OCI-LY1 (cell line): ENCODE data around the gene RSPRY1.

ENCODE experiments used
- H2AFZ ChIP-seq: fragments of 200-600 bp; sonication (generic), shearing (Covaris generic); 2 replicates; pipeline ENCODE4 v1.6.0; 2014; ENCODE audit warnings: antibody characterized with exemption, mild to moderate bottlenecking, low read length
- H3F3A ChIP-seq: fragments of 200-600 bp; sonication (generic), shearing (Covaris generic); 2 replicates; pipeline ENCODE4 v1.6.0; 2014; ENCODE audit warnings: mild to moderate bottlenecking, antibody characterized with exemption, low read length, moderate library complexity; ENCODE audit not compliant: insufficient read depth
- H3K27ac ChIP-seq: fragments of 200-600 bp; sonication (generic); 2 replicates; pipeline ENCODE4 v1.5.1; 2014; ENCODE audit warnings: low read length, mixed run types, mild to moderate bottlenecking, low read depth; ENCODE audit not compliant: poor library complexity, severe bottlenecking
- H3K27me3 ChIP-seq: fragments of 200-600 bp; sonication (generic); 2 replicates; pipeline ENCODE4 v1.6.0; 2014; ENCODE audit warnings: antibody characterized with exemption, mild to moderate bottlenecking, low read length, moderate library complexity; ENCODE audit not compliant: insufficient read depth
- H3K36me3 ChIP-seq: fragments of 200-600 bp; sonication (generic); 2 replicates; pipeline ENCODE4 v1.6.1; 2014; ENCODE audit warnings: mild to moderate bottlenecking, antibody characterized with exemption, low read length, moderate library complexity, mixed read lengths; ENCODE audit not compliant: insufficient read depth
- H3K4me1 ChIP-seq: fragments of 200-600 bp; sonication (generic); 2 replicates; pipeline ENCODE4 v1.5.1; 2014; ENCODE audit warnings: mild to moderate bottlenecking, low read length, moderate library complexity; ENCODE audit not compliant: insufficient read depth, severe bottlenecking
- H3K4me2 ChIP-seq: fragments of 200-600 bp; sonication (generic), shearing (Covaris generic); 2 replicates; pipeline ENCODE4 v1.6.1; 2014; ENCODE audit warnings: low read length
- H3K4me3 ChIP-seq: fragments of 200-600 bp; sonication (generic); 2 replicates; pipeline ENCODE4 v1.5.1; 2014; ENCODE audit warnings: low read length, low read depth, mild to moderate bottlenecking, mixed read lengths; ENCODE audit not compliant: poor library complexity, severe bottlenecking
- H3K79me2 ChIP-seq: fragments of 200-600 bp; shearing (Covaris generic); 2 replicates; pipeline ENCODE4 v1.6.1; 2016; ENCODE audit warnings: mixed run types, low read length, mixed read lengths; ENCODE audit not compliant: insufficient read depth
- H3K9ac ChIP-seq: fragments of 200-600 bp; sonication (generic), shearing (Covaris generic); 2 replicates; pipeline ENCODE4 v1.6.1; 2014; ENCODE audit warnings: mild to moderate bottlenecking, low read length, mixed read lengths
- H3K9me2 ChIP-seq: fragments of 200-600 bp; sonication (generic), shearing (Covaris generic); 2 replicates; pipeline ENCODE4 v1.6.1; 2014; ENCODE audit warnings: low read depth, mild to moderate bottlenecking, low read length, mixed read lengths
- H3K9me3 ChIP-seq: fragments of 200-600 bp; shearing (Covaris generic); 2 replicates; pipeline ENCODE4 v1.6.1; 2014; ENCODE audit warnings: low read length, mixed read lengths
- H4K20me1 ChIP-seq: fragments of 200-600 bp; sonication (generic), shearing (Covaris generic); 2 replicates; pipeline ENCODE4 v1.6.0; 2016; ENCODE audit warnings: mild to moderate bottlenecking, low read length; ENCODE audit not compliant: insufficient read depth
- CTCF ChIP-seq: fragments of 200-600 bp; sonication (generic), shearing (Covaris generic); IDR thresholded peaks from 2 replicates; pipeline ENCODE4 v1.5.1; 2017; ENCODE audit warnings: mild to moderate bottlenecking, antibody characterized with exemption, low read length, moderate library complexity, mixed read lengths
- EZH2 ChIP-seq: fragments of 200-600 bp; sonication (generic), shearing (Covaris generic); IDR thresholded peaks from 2 replicates; pipeline ENCODE4 v1.8.0; 2017; ENCODE audit warnings: borderline replicate concordance, mixed run types, mild to moderate bottlenecking, antibody characterized with exemption, low read length, moderate library complexity, mixed read lengths

RSPRY1 gene

GRCh38 chr16:57148481-57148880, 37.6 kb upstream of the RSPRY1 start:
- Histone ChIP-seq H3K27ac (no peak overlapping the region), H3K4me1 (peaks cover 7% of the 10 kb centered on the region), H2AFZ (no peak overlapping the region), H3K79me2 (no peaks in the 10 kb centered on the region), H3K9ac (no peak overlapping the region), H3K9me2 (no peaks in the 10 kb centered on the region), H3K9me3 (no peaks in the 10 kb centered on the region), H3K4me2 (no peak overlapping the region), H3F3A (no peaks in the 10 kb centered on the region), H3K36me3 (peaks cover 18% of the 10 kb centered on the region; the same call in 1 of the 2 replicates), H3K4me3 (no peak overlapping the region), H4K20me1 (no peaks in the 10 kb centered on the region), H3K27me3 (no peaks in the 10 kb centered on the region)
- TF ChIP-seq EZH2 (no peak), CTCF (no peak)

- Histone ChIP-seq H3K27ac (no peak overlapping the region), H3K27me3 (no peaks in the 10 kb centered on the region), H3K9ac (no peak overlapping the region), H3K4me2 (no peak overlapping the region), H3F3A (no peaks in the 10 kb centered on the region), H3K4me1 (peaks cover 7% of the 10 kb centered on the region), H3K36me3 (peaks cover 27% of the 10 kb centered on the region), H2AFZ (no peak overlapping the region), H3K79me2 (no peaks in the 10 kb centered on the region), H3K4me3 (no peak overlapping the region), H3K9me3 (no peaks in the 10 kb centered on the region), H3K9me2 (no peaks in the 10 kb centered on the region), H4K20me1 (no peaks in the 10 kb centered on the region)
- TF ChIP-seq CTCF (no peak), EZH2 (no peak)
Observed at GRCh38 chr16:57149391-57149790, 36.7 kb upstream of the RSPRY1 start.

GRCh38 chr16:57150682-57151330, 35.3 kb upstream of the RSPRY1 start:
- Histone ChIP-seq H3K4me3 (no peak overlapping the region), H3K4me2 (no peak overlapping the region), H3K79me2 (no peaks in the 10 kb centered on the region), H3K9me2 (no peaks in the 10 kb centered on the region), H3K27ac (no peak overlapping the region), H3K9me3 (no peaks in the 10 kb centered on the region), H3K36me3 (peaks cover 38% of the 10 kb centered on the region), H2AFZ (no peak overlapping the region), H3K4me1 (peaks cover 7% of the 10 kb centered on the region), H3F3A (no peaks in the 10 kb centered on the region), H3K9ac (no peak overlapping the region), H4K20me1 (no peaks in the 10 kb centered on the region), H3K27me3 (no peaks in the 10 kb centered on the region)
- TF ChIP-seq CTCF (no peak), EZH2 (no peak)
